GM12878 (cell line): ENCODE results near the gene CIROP. TPM values are rescaled to one million over a fixed set of nuclear protein-coding genes. Genes with fewer than 3 reads are reported as not detected.

Experiments used
- ATAC-seq: fragments of 200-7000 bp; cut with Tn5 transposase; 3 replicates; pipeline ENCODE4 v1.9.1; 2020; ENCODE audit warnings: mild to moderate bottlenecking, moderate library complexity
- BruUV-seq: library from RNA; stranded (reverse); fragments of 400-500 nt; replicated peaks from 2 replicates; lab custom pipeline; 2021; lab: Mats Ljungman, UMichigan
- CTCF ChIA-PET: fragments of 300-600 bp; sonication (Branson Sonifier 250); formaldehyde crosslinking; extraction: SDS; loops from one replicate; lab custom pipeline; 2021; ENCODE audit warnings: inconsistent platforms; lab: Yijun Ruan, JAX
- POLR2A ChIA-PET: fragments of 350-600 bp; formaldehyde crosslinking; extraction: SDS; loops from one replicate; lab custom pipeline; 2021; ENCODE audit warnings: inconsistent platforms; lab: Charles Lee
- RAD21 ChIA-PET: fragments of 300-600 bp; sonication (Branson Sonifier 250); formaldehyde crosslinking; loops from one replicate; lab custom pipeline; 2023; ENCODE audit warnings: antibody characterized with exemption; ENCODE audit not compliant: unreplicated experiment; lab: Charles Lee
- SMC1A ChIA-PET: fragments of 300-600 bp; sonication (Branson Sonifier 250); formaldehyde crosslinking; loops from one replicate; lab custom pipeline; 2023; ENCODE audit not compliant: unreplicated experiment, uncharacterized antibody; lab: Charles Lee
- DNase-seq: peaks from one replicate; pipeline ENCODE4 v3.0.0-alpha.2; 2011; ENCODE audit warnings: low read depth, low spot score
- FAIRE-seq: peaks from 3 replicates; lab custom pipeline; 2011; peaks lifted over from hg19 to GRCh38; lab: Jason Lieb, UNC
- H2AFZ ChIP-seq: 2 replicates; pipeline ENCODE4 v1.6.0; 2011; ENCODE audit warnings: low read depth, low read length, control low read depth; ENCODE audit not compliant: control insufficient read depth
- H3K27ac ChIP-seq: 2 replicates; pipeline ENCODE4 v1.5.1; 2011; ENCODE audit warnings: control low read depth; ENCODE audit not compliant: control insufficient read depth, insufficient read depth
- H3K27me3 ChIP-seq, 2 experiments: replicated peaks in 1 of 2; 2 replicates each; pipeline versions ENCODE4 v1.6.0 to v1.6.1; 2011; ENCODE audit warnings: low read length in 1 of 2; ENCODE audit not compliant: control insufficient read depth in 2 of 2, insufficient read depth in 2 of 2
- H3K36me3 ChIP-seq, 2 experiments: 2 replicates each; pipeline ENCODE4 v1.5.1; 2011; ENCODE audit warnings: low read length in 1 of 2; ENCODE audit not compliant: control insufficient read depth in 2 of 2, insufficient read depth in 2 of 2
- H3K4me1 ChIP-seq: 2 replicates; pipeline ENCODE4 v1.6.1; 2011; ENCODE audit warnings: mild to moderate bottlenecking, low read length, moderate library complexity, mixed read lengths; ENCODE audit not compliant: control insufficient read depth, insufficient read depth
- H3K4me2 ChIP-seq: 2 replicates; pipeline ENCODE4 v1.6.0; 2011; ENCODE audit warnings: control low read depth; ENCODE audit not compliant: control insufficient read depth, insufficient read depth
- H3K4me3 ChIP-seq: fragments of 200-600 bp; sonication (generic); 2 replicates; pipeline ENCODE4 v1.5.1; 2016
- H3K79me2 ChIP-seq: 2 replicates; pipeline ENCODE4 v1.6.0; 2011; ENCODE audit warnings: low read length; ENCODE audit not compliant: control insufficient read depth, insufficient read depth
- H3K9ac ChIP-seq: 2 replicates; pipeline ENCODE4 v1.8.0; 2011; ENCODE audit warnings: low read length, control low read depth, mixed read lengths; ENCODE audit not compliant: control insufficient read depth, insufficient read depth
- H3K9me3 ChIP-seq: replicated peaks from 3 replicates; pipeline ENCODE4 v1.5.1; 2011; ENCODE audit warnings: mild to moderate bottlenecking, low read length; ENCODE audit not compliant: control insufficient read depth, insufficient read depth
- H4K20me1 ChIP-seq: 2 replicates; pipeline ENCODE4 v1.6.0; 2011; ENCODE audit not compliant: control insufficient read depth, insufficient read depth
- BCL3 ChIP-seq: IDR thresholded peaks from 2 replicates; pipeline ENCODE4 v1.6.1; 2011; ENCODE audit warnings: borderline replicate concordance, low read depth, mild to moderate bottlenecking, moderate library complexity, low read length; ENCODE audit not compliant: insufficient read depth, poor library complexity, severe bottlenecking
- CBX5 ChIP-seq: sonication (generic); IDR thresholded peaks from 2 replicates; pipeline ENCODE4 v1.6.1; 2016; ENCODE audit warnings: low read depth, moderate library complexity, mild to moderate bottlenecking, inconsistent platforms
- E4F1 ChIP-seq: fragments of 450-650 bp; IDR thresholded peaks from 2 replicates; pipeline ENCODE4 v1.6.1; 2018; ENCODE audit warnings: borderline replicate concordance, mild to moderate bottlenecking; ENCODE audit not compliant: partially characterized antibody
- FOS ChIP-seq: IDR thresholded peaks from 3 replicates; pipeline ENCODE4 v1.6.1; 2011; ENCODE audit warnings: borderline replicate concordance; ENCODE audit not compliant: insufficient read length; ENCODE audit errors: extremely low read depth
- KDM1A ChIP-seq: fragments of 200-600 bp; sonication (generic); IDR thresholded peaks from 2 replicates; pipeline ENCODE4 v1.6.1; 2016; ENCODE audit warnings: borderline replicate concordance
- KLF5 ChIP-seq: fragments of 450-650 bp; IDR thresholded peaks from 2 replicates; pipeline ENCODE4 v1.6.1; 2014; ENCODE audit warnings: mild to moderate bottlenecking; ENCODE audit not compliant: partially characterized antibody
- MLLT1 ChIP-seq: fragments of 450-650 bp; IDR thresholded peaks from 2 replicates; pipeline ENCODE4 v1.6.1; 2016; ENCODE audit warnings: mild to moderate bottlenecking
- MYB ChIP-seq: fragments of 150-350 bp; IDR thresholded peaks from 2 replicates; pipeline ENCODE4 v1.6.1; 2014; ENCODE audit warnings: mild to moderate bottlenecking, low read depth, low read length, borderline replicate concordance
- NR2F1 ChIP-seq: fragments of 450-650 bp; conservative IDR thresholded peaks from 2 replicates; pipeline ENCODE4 v1.6.1; 2017; ENCODE audit warnings: mild to moderate bottlenecking
- PRDM15 ChIP-seq: fragments of 450-650 bp; formaldehyde crosslinking; IDR thresholded peaks from 2 replicates; pipeline ENCODE4 v1.4.0; 2020; ENCODE audit warnings: mild to moderate bottlenecking, moderate library complexity
- RAD51 ChIP-seq: fragments of 450-650 bp; IDR thresholded peaks from 2 replicates; pipeline ENCODE4 v1.6.1; 2016; ENCODE audit warnings: moderate library complexity, mild to moderate bottlenecking, inconsistent platforms
- TCF12 ChIP-seq: IDR thresholded peaks from 2 replicates; pipeline ENCODE4 v1.6.1; 2011; ENCODE audit warnings: low read depth, mild to moderate bottlenecking, low read length
- ZBED1 ChIP-seq: IDR thresholded peaks from 2 replicates; pipeline ENCODE4 v1.6.1; 2016; ENCODE audit warnings: borderline replicate concordance
- ZNF384 ChIP-seq: IDR thresholded peaks from 2 replicates; pipeline ENCODE4 v1.6.1; 2012; ENCODE audit warnings: low read depth, mild to moderate bottlenecking, low read length, improper control_type of control experiment, borderline replicate concordance
- WGBS: methylation state at CpG from one replicate; pipeline ENCODE4 v1.1.6; 2016; ENCODE audit warnings: low lambda C conversion rate; ENCODE audit not compliant: insufficient replicate concordance, insufficient coverage; ENCODE audit errors: missing lambda C conversion rate; 5-methylcytosine and 5-hydroxymethylcytosine counted together
- in situ Hi-C: fragments of 300-500 bp; cut with MboI; formaldehyde crosslinking; loops from 9 replicates; pipeline ENCODE4 v1.14.3; 2018; ENCODE audit warnings: mixed read lengths
- intact Hi-C: fragments of 100-400 bp; cut with micrococcal nuclease; formaldehyde crosslinking; loops from one replicate; pipeline ENCODE4 v1.14.2; 2022; ENCODE audit not compliant: unreplicated experiment
- polyA plus RNA-seq, 11 experiments: library from polyadenylated mRNA; depleted of rRNA in 4 of 11; unstranded in 6 of 11; stranded (reverse) in 5 of 11; fragments of >200 nt; fragmentation: Nextera tagmentation in 4 of 11; fragmentation: Illumina TruSeq in 1 of 11; extraction: Ambion mirVana in 4 of 11; extraction: Trizol in 1 of 11; gene quantifications; 1 replicate in 1 of 11; 2 replicates in 10 of 11; pipeline versions ENCODE4 v1.2.1 to v1.2.3, GENCODE V29; 2011 to 2016; ENCODE audit warnings: inconsistent platforms in 2 of 11, missing spikeins in 2 of 11, low read depth in 1 of 11
- total RNA-seq, 4 experiments: library from RNA; depleted of rRNA in 3 of 4; stranded (reverse); fragments of >200 nt in 3 of 4; fragmentation: Illumina TruSeq in 1 of 4; extraction: Trizol in 1 of 4; gene quantifications; 2 replicates each; pipeline versions ENCODE4 v1.2.1 to v1.2.3, GENCODE V29; 2013 to 2021

The CIROP gene
- total and polyA plus RNA-seq, 10 of the 15 experiments (the other 5 are each of a cell fraction or from before 2014, with no cell fraction given) = not detected

GRCh38 chr14:23125011-23125410 lies 20.2 kb upstream of the CIROP start:
- SMC1A ChIA-PET = interaction anchor here (1.0 to 1.7 kb wide), 2 partner anchors 31 to 59 kb away, joined by 4 read pairs; no protein-coding TSS in a partner anchor
- RAD21 ChIA-PET = no interaction called here
- no peak overlapping the region for H3K9ac ChIP-seq
- no peaks in the 10 kb centered on the region for H4K20me1 ChIP-seq
- no peaks in the 10 kb centered on the region for H3K9me3 ChIP-seq
- ATAC-seq (no peak), FAIRE-seq (no peak), DNase-seq (no peak)
- intact Hi-C loops = no loop called here
- no peaks in the 10 kb centered on the region; a peak in 3 of 4 replicates for H3K27me3 ChIP-seq
- WGBS = 37% methylated on average over 3 of the region's 3 CpGs
- no TSS peak for BruUV-seq
- H3K79me2 ChIP-seq = no peaks in the 10 kb centered on the region
- in situ Hi-C loops = loop anchor here (10.0 kb wide), 1 partner anchor 60 kb away; the partner anchor contains the start of gene SLC7A8
- CTCF ChIA-PET = interaction anchor here (0.9 to 6.4 kb wide), 2 partner anchors 9 to 62 kb away, joined by 3 to 127 read pairs; partner anchors contain the start of gene SLC7A8
- peaks cover 16% of the 10 kb centered on the region for H3K4me1 ChIP-seq
- POLR2A ChIA-PET = no interaction called here
- H3K36me3 ChIP-seq = no peaks in the 10 kb centered on the region
- H3K27ac ChIP-seq = no peak overlapping the region
- H3K4me3 ChIP-seq = no peak overlapping the region
- no peak overlapping the region for H2AFZ ChIP-seq
- no peak overlapping the region for H3K4me2 ChIP-seq
- TF ChIP-seq MLLT1 (no peak), KDM1A (no peak), ZBED1 (no peak), TCF12 (no peak), ZNF384 (no peak), FOS (no peak), CBX5 (no peak), E4F1 (no peak), RAD51 (no peak), NR2F1 (no peak), KLF5 (no peak), PRDM15 (no peak), MYB (no peak), BCL3 (no peak)
